HEK293 (cell line): ENCODE data around the gene USP30.

Source experiments
- GLIS1 ChIP-seq: fragments of 450-650 bp; formaldehyde crosslinking; IDR thresholded peaks from 2 replicates; pipeline ENCODE4 v1.5.1; 2016; ENCODE audit warnings: missing biosample characterization, missing genetic modification characterization
- SCRT2 ChIP-seq: fragments of 450-650 bp; formaldehyde crosslinking; IDR thresholded peaks from 2 replicates; pipeline ENCODE4 v1.5.1; 2016; ENCODE audit warnings: missing biosample characterization, missing genetic modification characterization
- SP7 ChIP-seq: fragments of 450-650 bp; formaldehyde crosslinking; IDR thresholded peaks from 2 replicates; pipeline ENCODE4 v1.5.1; 2016; ENCODE audit warnings: missing biosample characterization, missing genetic modification characterization
- TCF7L2 ChIP-seq: IDR thresholded peaks from 2 replicates; pipeline ENCODE4 v1.6.1; 2011; ENCODE audit warnings: low read depth, mild to moderate bottlenecking, inconsistent platforms, low read length, moderate library complexity, borderline replicate concordance
- WT1 ChIP-seq: fragments of 450-650 bp; formaldehyde crosslinking; IDR thresholded peaks from 2 replicates; pipeline ENCODE4 v1.5.1; 2016; ENCODE audit warnings: missing biosample characterization, missing genetic modification characterization
- ZNF133 ChIP-seq: fragments of 450-650 bp; formaldehyde crosslinking; IDR thresholded peaks from 2 replicates; pipeline ENCODE4 v1.5.1; 2016; ENCODE audit warnings: missing biosample characterization, missing genetic modification characterization
- ZNF175 ChIP-seq: fragments of 450-650 bp; formaldehyde crosslinking; IDR thresholded peaks from 2 replicates; pipeline ENCODE4 v1.5.1; 2016; ENCODE audit warnings: missing biosample characterization, missing genetic modification characterization
- ZNF266 ChIP-seq: fragments of 450-650 bp; formaldehyde crosslinking; IDR thresholded peaks from 2 replicates; pipeline ENCODE4 v1.5.1; 2016; ENCODE audit warnings: missing biosample characterization, missing genetic modification characterization, low read depth
- ZNF302 ChIP-seq: fragments of 450-650 bp; formaldehyde crosslinking; IDR thresholded peaks from 2 replicates; pipeline ENCODE4 v1.5.1; 2016; ENCODE audit warnings: missing biosample characterization, missing genetic modification characterization, low read depth
- ZNF426 ChIP-seq: fragments of 450-650 bp; formaldehyde crosslinking; IDR thresholded peaks from 2 replicates; pipeline ENCODE4 v1.5.1; 2017; ENCODE audit warnings: missing biosample characterization, missing genetic modification characterization, mild to moderate bottlenecking, inconsistent platforms, moderate library complexity
- ZNF560 ChIP-seq: fragments of 450-650 bp; formaldehyde crosslinking; IDR thresholded peaks from 2 replicates; pipeline ENCODE4 v1.5.1; 2017; ENCODE audit warnings: missing biosample characterization, missing genetic modification characterization, borderline replicate concordance
- ZNF629 ChIP-seq: fragments of 450-650 bp; formaldehyde crosslinking; IDR thresholded peaks from 2 replicates; pipeline ENCODE4 v1.5.1; 2017; ENCODE audit warnings: missing biosample characterization, missing genetic modification characterization
- TF ChIP-seq, protein P1 (sequence below): fragments of 450-650 bp; formaldehyde crosslinking; IDR thresholded peaks from 2 replicates; pipeline ENCODE4 v1.5.1; 2016; ENCODE audit warnings: missing biosample characterization, missing genetic modification characterization
- TF ChIP-seq, protein P2 (sequence below): fragments of 450-650 bp; formaldehyde crosslinking; IDR thresholded peaks from 2 replicates; pipeline ENCODE4 v1.5.1; 2016; ENCODE audit warnings: missing biosample characterization, missing genetic modification characterization, borderline replicate concordance
- TF ChIP-seq, protein P3 (sequence below): fragments of 450-650 bp; formaldehyde crosslinking; IDR thresholded peaks from 2 replicates; pipeline ENCODE4 v1.5.1; 2016; ENCODE audit warnings: missing biosample characterization, missing genetic modification characterization, borderline replicate concordance
- TF ChIP-seq, protein P4 (sequence below): fragments of 450-650 bp; formaldehyde crosslinking; IDR thresholded peaks from 2 replicates; pipeline ENCODE4 v1.5.1; 2016; ENCODE audit warnings: missing biosample characterization, missing genetic modification characterization
- TF ChIP-seq, protein P5 (sequence below): fragments of 450-650 bp; formaldehyde crosslinking; IDR thresholded peaks from 2 replicates; pipeline ENCODE4 v1.5.1; 2016; ENCODE audit warnings: missing biosample characterization, missing genetic modification characterization
- TF ChIP-seq, protein P6 (sequence below): fragments of 450-650 bp; formaldehyde crosslinking; IDR thresholded peaks from 2 replicates; pipeline ENCODE4 v1.5.1; 2016; ENCODE audit warnings: missing biosample characterization, missing genetic modification characterization

The USP30 gene

DNA sequence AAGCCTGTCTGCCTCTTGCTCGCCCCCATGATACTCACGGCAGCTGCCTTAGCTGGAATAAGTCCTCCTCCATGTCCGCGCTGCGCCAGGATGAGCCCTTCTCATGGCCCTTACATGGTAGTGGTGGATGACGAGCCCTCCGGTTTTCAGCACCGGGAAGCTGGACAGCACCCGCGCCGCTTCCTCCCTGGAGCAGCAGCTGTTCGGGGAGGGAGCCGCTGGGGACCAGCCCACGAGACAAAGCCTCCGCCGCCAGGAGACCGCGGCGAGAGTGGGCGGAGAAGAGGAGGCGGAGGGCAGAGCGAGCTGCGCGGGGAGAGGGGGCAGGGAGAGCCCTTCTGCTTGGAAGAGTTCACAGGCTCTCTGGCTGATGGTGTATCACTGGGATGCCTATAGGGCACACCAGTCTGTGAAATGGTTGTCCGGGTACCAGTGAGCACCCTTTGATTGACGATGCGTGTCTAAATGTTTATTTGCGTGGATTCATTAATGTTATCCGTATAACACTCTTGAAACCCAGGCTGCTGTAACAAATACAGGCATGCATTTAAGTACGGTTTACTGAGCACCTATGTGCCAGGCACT, 31.5 kb upstream of the USP30 start, which contains the start of gene SVOP (continued):
- TF ChIP-seq ZNF426 (tag by site-specific recombination) = no peak
- TF ChIP-seq, protein P1, sequence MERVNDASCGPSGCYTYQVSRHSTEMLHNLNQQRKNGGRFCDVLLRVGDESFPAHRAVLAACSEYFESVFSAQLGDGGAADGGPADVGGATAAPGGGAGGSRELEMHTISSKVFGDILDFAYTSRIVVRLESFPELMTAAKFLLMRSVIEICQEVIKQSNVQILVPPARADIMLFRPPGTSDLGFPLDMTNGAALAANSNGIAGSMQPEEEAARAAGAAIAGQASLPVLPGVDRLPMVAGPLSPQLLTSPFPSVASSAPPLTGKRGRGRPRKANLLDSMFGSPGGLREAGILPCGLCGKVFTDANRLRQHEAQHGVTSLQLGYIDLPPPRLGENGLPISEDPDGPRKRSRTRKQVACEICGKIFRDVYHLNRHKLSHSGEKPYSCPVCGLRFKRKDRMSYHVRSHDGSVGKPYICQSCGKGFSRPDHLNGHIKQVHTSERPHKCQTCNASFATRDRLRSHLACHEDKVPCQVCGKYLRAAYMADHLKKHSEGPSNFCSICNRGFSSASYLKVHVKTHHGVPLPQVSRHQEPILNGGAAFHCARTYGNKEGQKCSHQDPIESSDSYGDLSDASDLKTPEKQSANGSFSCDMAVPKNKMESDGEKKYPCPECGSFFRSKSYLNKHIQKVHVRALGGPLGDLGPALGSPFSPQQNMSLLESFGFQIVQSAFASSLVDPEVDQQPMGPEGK (tag by site-specific recombination) = peak; percentile 64
- no peak for TF ChIP-seq TCF7L2
- TF ChIP-seq ZNF175 (tag by site-specific recombination) = no peak
- TF ChIP-seq WT1 = peak; percentile 56; the same call in 1 of the 2 replicates
- no peak for TF ChIP-seq ZNF133 (tag by site-specific recombination)
- TF ChIP-seq, protein P2, sequence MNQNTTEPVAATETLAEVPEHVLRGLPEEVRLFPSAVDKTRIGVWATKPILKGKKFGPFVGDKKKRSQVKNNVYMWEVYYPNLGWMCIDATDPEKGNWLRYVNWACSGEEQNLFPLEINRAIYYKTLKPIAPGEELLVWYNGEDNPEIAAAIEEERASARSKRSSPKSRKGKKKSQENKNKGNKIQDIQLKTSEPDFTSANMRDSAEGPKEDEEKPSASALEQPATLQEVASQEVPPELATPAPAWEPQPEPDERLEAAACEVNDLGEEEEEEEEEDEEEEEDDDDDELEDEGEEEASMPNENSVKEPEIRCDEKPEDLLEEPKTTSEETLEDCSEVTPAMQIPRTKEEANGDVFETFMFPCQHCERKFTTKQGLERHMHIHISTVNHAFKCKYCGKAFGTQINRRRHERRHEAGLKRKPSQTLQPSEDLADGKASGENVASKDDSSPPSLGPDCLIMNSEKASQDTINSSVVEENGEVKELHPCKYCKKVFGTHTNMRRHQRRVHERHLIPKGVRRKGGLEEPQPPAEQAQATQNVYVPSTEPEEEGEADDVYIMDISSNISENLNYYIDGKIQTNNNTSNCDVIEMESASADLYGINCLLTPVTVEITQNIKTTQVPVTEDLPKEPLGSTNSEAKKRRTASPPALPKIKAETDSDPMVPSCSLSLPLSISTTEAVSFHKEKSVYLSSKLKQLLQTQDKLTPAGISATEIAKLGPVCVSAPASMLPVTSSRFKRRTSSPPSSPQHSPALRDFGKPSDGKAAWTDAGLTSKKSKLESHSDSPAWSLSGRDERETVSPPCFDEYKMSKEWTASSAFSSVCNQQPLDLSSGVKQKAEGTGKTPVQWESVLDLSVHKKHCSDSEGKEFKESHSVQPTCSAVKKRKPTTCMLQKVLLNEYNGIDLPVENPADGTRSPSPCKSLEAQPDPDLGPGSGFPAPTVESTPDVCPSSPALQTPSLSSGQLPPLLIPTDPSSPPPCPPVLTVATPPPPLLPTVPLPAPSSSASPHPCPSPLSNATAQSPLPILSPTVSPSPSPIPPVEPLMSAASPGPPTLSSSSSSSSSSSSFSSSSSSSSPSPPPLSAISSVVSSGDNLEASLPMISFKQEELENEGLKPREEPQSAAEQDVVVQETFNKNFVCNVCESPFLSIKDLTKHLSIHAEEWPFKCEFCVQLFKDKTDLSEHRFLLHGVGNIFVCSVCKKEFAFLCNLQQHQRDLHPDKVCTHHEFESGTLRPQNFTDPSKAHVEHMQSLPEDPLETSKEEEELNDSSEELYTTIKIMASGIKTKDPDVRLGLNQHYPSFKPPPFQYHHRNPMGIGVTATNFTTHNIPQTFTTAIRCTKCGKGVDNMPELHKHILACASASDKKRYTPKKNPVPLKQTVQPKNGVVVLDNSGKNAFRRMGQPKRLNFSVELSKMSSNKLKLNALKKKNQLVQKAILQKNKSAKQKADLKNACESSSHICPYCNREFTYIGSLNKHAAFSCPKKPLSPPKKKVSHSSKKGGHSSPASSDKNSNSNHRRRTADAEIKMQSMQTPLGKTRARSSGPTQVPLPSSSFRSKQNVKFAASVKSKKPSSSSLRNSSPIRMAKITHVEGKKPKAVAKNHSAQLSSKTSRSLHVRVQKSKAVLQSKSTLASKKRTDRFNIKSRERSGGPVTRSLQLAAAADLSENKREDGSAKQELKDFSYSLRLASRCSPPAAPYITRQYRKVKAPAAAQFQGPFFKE (tag by site-specific recombination) = no peak
- TF ChIP-seq, protein P3, sequence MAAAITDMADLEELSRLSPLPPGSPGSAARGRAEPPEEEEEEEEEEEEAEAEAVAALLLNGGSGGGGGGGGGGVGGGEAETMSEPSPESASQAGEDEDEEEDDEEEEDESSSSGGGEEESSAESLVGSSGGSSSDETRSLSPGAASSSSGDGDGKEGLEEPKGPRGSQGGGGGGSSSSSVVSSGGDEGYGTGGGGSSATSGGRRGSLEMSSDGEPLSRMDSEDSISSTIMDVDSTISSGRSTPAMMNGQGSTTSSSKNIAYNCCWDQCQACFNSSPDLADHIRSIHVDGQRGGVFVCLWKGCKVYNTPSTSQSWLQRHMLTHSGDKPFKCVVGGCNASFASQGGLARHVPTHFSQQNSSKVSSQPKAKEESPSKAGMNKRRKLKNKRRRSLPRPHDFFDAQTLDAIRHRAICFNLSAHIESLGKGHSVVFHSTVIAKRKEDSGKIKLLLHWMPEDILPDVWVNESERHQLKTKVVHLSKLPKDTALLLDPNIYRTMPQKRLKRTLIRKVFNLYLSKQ (tag by site-specific recombination) = no peak
- TF ChIP-seq, protein P4, sequence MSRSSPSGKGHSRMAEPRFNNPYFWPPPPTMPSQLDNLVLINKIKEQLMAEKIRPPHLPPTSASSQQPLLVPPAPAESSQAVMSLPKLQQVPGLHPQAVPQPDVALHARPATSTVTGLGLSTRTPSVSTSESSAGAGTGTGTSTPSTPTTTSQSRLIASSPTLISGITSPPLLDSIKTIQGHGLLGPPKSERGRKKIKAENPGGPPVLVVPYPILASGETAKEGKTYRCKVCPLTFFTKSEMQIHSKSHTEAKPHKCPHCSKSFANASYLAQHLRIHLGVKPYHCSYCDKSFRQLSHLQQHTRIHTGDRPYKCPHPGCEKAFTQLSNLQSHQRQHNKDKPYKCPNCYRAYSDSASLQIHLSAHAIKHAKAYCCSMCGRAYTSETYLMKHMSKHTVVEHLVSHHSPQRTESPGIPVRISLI (tag by site-specific recombination) = no peak
- no peak for TF ChIP-seq ZNF266 (tag by site-specific recombination)
- TF ChIP-seq, protein P5, sequence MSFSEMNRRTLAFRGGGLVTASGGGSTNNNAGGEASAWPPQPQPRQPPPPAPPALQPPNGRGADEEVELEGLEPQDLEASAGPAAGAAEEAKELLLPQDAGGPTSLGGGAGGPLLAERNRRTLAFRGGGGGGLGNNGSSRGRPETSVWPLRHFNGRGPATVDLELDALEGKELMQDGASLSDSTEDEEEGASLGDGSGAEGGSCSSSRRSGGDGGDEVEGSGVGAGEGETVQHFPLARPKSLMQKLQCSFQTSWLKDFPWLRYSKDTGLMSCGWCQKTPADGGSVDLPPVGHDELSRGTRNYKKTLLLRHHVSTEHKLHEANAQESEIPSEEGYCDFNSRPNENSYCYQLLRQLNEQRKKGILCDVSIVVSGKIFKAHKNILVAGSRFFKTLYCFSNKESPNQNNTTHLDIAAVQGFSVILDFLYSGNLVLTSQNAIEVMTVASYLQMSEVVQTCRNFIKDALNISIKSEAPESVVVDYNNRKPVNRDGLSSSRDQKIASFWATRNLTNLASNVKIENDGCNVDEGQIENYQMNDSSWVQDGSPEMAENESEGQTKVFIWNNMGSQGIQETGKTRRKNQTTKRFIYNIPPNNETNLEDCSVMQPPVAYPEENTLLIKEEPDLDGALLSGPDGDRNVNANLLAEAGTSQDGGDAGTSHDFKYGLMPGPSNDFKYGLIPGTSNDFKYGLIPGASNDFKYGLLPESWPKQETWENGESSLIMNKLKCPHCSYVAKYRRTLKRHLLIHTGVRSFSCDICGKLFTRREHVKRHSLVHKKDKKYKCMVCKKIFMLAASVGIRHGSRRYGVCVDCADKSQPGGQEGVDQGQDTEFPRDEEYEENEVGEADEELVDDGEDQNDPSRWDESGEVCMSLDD = no peak
- no peak for TF ChIP-seq SCRT2 (tag by site-specific recombination)
- TF ChIP-seq ZNF629 (tag by site-specific recombination) = peak; percentile 44; the same call in 1 of the 2 replicates
- peak; percentile 84 for TF ChIP-seq SP7
- TF ChIP-seq GLIS1 (tag by site-specific recombination) = peak; percentile 95
- TF ChIP-seq, protein P6, sequence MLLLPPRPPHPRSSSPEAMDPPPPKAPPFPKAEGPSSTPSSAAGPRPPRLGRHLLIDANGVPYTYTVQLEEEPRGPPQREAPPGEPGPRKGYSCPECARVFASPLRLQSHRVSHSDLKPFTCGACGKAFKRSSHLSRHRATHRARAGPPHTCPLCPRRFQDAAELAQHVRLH (tag by site-specific recombination) = no peak
- no peak for TF ChIP-seq ZNF560 (tag by site-specific recombination)
- no peak for TF ChIP-seq ZNF302
